ENCODE results near the gene DNAH11. TPM values are rescaled to one million over a fixed set of nuclear protein-coding genes. Genes with fewer than 3 reads are reported as not detected.

The DNAH11 gene
- total RNA-seq, 1 experiment from 2014 or later, result 2.0 TPM

- no peak for DNase-seq
- Mint-ChIP-seq H3K27ac (ENCODE audit: unreplicated experiment) (no peak overlapping the region), H3K4me1 (ENCODE audit: low read depth, unreplicated experiment) (peaks cover 3% of the 10 kb centered on the region), H3K36me3 (ENCODE audit: insufficient read depth, unreplicated experiment) (no peaks in the 10 kb centered on the region), H3K27me3 (ENCODE audit: insufficient read depth, unreplicated experiment) (no peaks in the 10 kb centered on the region), H3K4me3 (ENCODE audit: unreplicated experiment) (no peak overlapping the region), H3K9me3 (ENCODE audit: unreplicated experiment) (no peaks in the 10 kb centered on the region)
- H3K4me1 ChIP-seq, result no peaks in the 10 kb centered on the region
- TF ChIP-seq, protein P1, sequence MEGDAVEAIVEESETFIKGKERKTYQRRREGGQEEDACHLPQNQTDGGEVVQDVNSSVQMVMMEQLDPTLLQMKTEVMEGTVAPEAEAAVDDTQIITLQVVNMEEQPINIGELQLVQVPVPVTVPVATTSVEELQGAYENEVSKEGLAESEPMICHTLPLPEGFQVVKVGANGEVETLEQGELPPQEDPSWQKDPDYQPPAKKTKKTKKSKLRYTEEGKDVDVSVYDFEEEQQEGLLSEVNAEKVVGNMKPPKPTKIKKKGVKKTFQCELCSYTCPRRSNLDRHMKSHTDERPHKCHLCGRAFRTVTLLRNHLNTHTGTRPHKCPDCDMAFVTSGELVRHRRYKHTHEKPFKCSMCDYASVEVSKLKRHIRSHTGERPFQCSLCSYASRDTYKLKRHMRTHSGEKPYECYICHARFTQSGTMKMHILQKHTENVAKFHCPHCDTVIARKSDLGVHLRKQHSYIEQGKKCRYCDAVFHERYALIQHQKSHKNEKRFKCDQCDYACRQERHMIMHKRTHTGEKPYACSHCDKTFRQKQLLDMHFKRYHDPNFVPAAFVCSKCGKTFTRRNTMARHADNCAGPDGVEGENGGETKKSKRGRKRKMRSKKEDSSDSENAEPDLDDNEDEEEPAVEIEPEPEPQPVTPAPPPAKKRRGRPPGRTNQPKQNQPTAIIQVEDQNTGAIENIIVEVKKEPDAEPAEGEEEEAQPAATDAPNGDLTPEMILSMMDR (IDR thresholded peaks at IDR 0.05; ENCODE audit: insufficient read depth in 1 of 2, low read depth in 1 of 2, low read length in 1 of 2, severe bottlenecking in 1 of 2, unreplicated experiment in 1 of 2), result no peak
- BruUV-seq (replicated peaks), result no TSS peak
- POLR2A ChIA-PET, result no interaction called here
- H3K4me3 ChIP-seq (ENCODE audit: low read depth, low read length), result no peak overlapping the region
- H3K36me3 ChIP-seq (ENCODE audit: control insufficient read depth, insufficient read depth, low read length), result no peaks in the 10 kb centered on the region
- H3K9me3 ChIP-seq, result no peaks in the 10 kb centered on the region
- CTCF ChIA-PET, result no interaction called here
- H3K27me3 ChIP-seq (replicated peaks; ENCODE audit: control insufficient read depth, insufficient read depth, low read length), result no peaks in the 10 kb centered on the region
- intact Hi-C loops (cut with micrococcal nuclease; ENCODE audit: unreplicated experiment), result no loop called here
Observed at GRCh38 chr7:21718391-21718790, 175.6 kb downstream of the DNAH11 start.

DNA sequence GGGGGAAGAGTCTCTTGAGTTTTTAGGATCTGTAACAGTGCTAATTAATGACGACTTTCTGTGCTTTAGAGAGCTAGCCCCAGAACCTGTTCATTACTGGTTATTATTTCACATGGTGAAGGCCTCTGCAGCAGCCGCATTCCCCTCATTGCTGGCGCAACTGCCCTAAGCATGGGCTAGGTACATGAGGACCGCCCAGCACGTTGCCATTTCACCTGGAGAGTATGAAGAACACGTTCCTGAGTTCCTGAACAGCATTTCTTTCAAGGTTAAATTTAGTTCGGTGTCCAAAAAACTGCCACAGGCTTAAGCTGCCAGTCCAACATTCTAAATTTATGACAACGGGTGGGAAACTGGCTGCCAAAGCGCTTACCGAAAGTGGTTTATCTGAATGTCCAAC is 177.0 kb downstream of the DNAH11 start:
- ChIA-PET POLR2A (no interaction called here), CTCF (no interaction called here)
- H3K4me3 ChIP-seq (ENCODE audit: low read depth, low read length), result no peak overlapping the region
- Mint-ChIP-seq H3K27ac (ENCODE audit: unreplicated experiment) (no peak overlapping the region), H3K36me3 (ENCODE audit: insufficient read depth, unreplicated experiment) (no peaks in the 10 kb centered on the region), H3K27me3 (ENCODE audit: insufficient read depth, unreplicated experiment) (no peaks in the 10 kb centered on the region), H3K9me3 (ENCODE audit: unreplicated experiment) (no peaks in the 10 kb centered on the region), H3K4me3 (ENCODE audit: unreplicated experiment) (no peak overlapping the region), H3K4me1 (ENCODE audit: low read depth, unreplicated experiment) (no peaks in the 10 kb centered on the region)
- H3K27me3 ChIP-seq (replicated peaks; ENCODE audit: control insufficient read depth, insufficient read depth, low read length), result no peaks in the 10 kb centered on the region
- TF ChIP-seq, protein P1 (IDR thresholded peaks at IDR 0.05; ENCODE audit: insufficient read depth in 1 of 2, low read depth in 1 of 2, low read length in 1 of 2, severe bottlenecking in 1 of 2, unreplicated experiment in 1 of 2), result no peak
- intact Hi-C loops (cut with micrococcal nuclease; ENCODE audit: unreplicated experiment), result no loop called here
- H3K9me3 ChIP-seq, result no peaks in the 10 kb centered on the region
- no peaks in the 10 kb centered on the region for H3K4me1 ChIP-seq
- no peaks in the 10 kb centered on the region for H3K36me3 ChIP-seq (ENCODE audit: control insufficient read depth, insufficient read depth, low read length)
- no TSS peak for BruUV-seq (replicated peaks)
- no peak for DNase-seq

DNA sequence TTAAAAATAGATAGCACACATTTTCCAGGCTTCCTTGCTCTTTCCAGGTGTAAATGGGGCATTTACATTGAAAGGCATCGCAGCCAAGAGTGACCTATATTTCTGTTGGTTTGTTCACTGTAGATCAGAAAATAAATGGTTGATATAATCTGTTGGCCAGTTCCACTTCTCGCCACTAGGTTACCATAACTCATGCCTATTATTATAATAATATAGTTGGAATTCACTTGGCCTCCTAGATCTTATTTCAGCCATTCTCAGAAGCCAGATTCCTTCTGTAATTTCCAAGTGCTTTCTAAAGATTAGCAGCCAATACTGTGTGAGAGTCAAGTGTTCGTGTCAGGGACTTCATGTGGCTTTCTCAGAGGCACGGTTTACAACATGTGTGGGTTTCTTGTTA is 179.5 kb downstream of the DNAH11 start:
- H3K4me3 ChIP-seq (ENCODE audit: low read depth, low read length), result no peak overlapping the region
- no peak overlapping the region for H3K27ac Mint-ChIP-seq (ENCODE audit: unreplicated experiment)
- no peaks in the 10 kb centered on the region for H3K4me1 Mint-ChIP-seq (ENCODE audit: low read depth, unreplicated experiment)
- TF ChIP-seq, protein P1 (IDR thresholded peaks at IDR 0.05; ENCODE audit: insufficient read depth in 1 of 2, low read depth in 1 of 2, low read length in 1 of 2, severe bottlenecking in 1 of 2, unreplicated experiment in 1 of 2), result peak in 1 of 2 experiments; percentile 10
- ChIA-PET POLR2A (no interaction called here), CTCF (no interaction called here)
- H3K36me3 Mint-ChIP-seq (ENCODE audit: insufficient read depth, unreplicated experiment), result no peaks in the 10 kb centered on the region
- DNase-seq, result no peak
- H3K27me3 ChIP-seq (replicated peaks; ENCODE audit: control insufficient read depth, insufficient read depth, low read length), result no peaks in the 10 kb centered on the region
- H3K27me3 Mint-ChIP-seq (ENCODE audit: insufficient read depth, unreplicated experiment), result no peaks in the 10 kb centered on the region
- no peak overlapping the region for H3K4me3 Mint-ChIP-seq (ENCODE audit: unreplicated experiment)
- H3K9me3 Mint-ChIP-seq (ENCODE audit: unreplicated experiment), result no peaks in the 10 kb centered on the region
- H3K9me3 ChIP-seq, result no peaks in the 10 kb centered on the region
- intact Hi-C loops (cut with micrococcal nuclease; ENCODE audit: unreplicated experiment), result no loop called here
- no TSS peak for BruUV-seq (replicated peaks)
- H3K4me1 ChIP-seq, result no peaks in the 10 kb centered on the region
- H3K36me3 ChIP-seq (ENCODE audit: control insufficient read depth, insufficient read depth, low read length), result no peaks in the 10 kb centered on the region

Data from Caco-2 (cell line).